ENCODE measurements around the gene GATA5. TPM values are rescaled to one million over a fixed set of nuclear protein-coding genes. Genes with fewer than 3 reads are reported as not detected.

GATA5 gene
- total and polyA plus RNA-seq, 9 donors = 0.08 to 5.5 (median 0.92) TPM; not detected in 2

DNA sequence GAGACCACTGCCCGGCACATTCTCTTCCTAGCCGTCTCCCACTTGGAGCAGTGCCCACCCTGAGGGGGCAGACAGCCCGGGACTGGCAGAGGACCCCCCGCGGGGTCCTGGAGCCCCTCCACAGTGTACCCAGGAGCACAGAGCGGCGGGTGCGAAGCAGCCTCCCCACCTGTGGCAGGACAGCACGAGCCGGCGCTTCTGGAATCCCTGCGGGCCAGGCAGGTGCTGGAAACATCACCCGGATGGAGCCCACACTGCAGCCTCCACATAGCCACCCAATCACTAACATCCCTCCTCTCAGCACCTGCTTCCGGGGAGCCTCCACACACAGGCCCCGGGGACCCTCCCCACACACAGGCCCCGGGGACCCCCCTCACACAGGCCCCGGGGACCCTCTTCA lies 18.7 kb downstream of the GATA5 start:
- 74 to 82% (median 82%) methylated on average over 14 to 17 of the region's 17 CpGs for WGBS, 3 donors
- no peak overlapping the region for H3K4me3 ChIP-seq
- intact Hi-C loops (cut with DNase I) = no loop called here
- H3K27me3 ChIP-seq = no peaks in the 10 kb centered on the region
- DNase-seq = no peak
- no peaks in the 10 kb centered on the region for H3K4me1 ChIP-seq (ENCODE audit: insufficient read depth)
- H3K36me3 ChIP-seq = no peaks in the 10 kb centered on the region
- TF ChIP-seq, protein P1, sequence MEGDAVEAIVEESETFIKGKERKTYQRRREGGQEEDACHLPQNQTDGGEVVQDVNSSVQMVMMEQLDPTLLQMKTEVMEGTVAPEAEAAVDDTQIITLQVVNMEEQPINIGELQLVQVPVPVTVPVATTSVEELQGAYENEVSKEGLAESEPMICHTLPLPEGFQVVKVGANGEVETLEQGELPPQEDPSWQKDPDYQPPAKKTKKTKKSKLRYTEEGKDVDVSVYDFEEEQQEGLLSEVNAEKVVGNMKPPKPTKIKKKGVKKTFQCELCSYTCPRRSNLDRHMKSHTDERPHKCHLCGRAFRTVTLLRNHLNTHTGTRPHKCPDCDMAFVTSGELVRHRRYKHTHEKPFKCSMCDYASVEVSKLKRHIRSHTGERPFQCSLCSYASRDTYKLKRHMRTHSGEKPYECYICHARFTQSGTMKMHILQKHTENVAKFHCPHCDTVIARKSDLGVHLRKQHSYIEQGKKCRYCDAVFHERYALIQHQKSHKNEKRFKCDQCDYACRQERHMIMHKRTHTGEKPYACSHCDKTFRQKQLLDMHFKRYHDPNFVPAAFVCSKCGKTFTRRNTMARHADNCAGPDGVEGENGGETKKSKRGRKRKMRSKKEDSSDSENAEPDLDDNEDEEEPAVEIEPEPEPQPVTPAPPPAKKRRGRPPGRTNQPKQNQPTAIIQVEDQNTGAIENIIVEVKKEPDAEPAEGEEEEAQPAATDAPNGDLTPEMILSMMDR (IDR thresholded peaks at IDR 0.05) = no peak
- TF ChIP-seq EP300 (IDR thresholded peaks at IDR 0.05) (no peak), POLR2A (IDR thresholded peaks at IDR 0.05) (no peak)
- no peak overlapping the region for H3K27ac ChIP-seq
- no peaks in the 10 kb centered on the region for H3K9me3 ChIP-seq

DNA sequence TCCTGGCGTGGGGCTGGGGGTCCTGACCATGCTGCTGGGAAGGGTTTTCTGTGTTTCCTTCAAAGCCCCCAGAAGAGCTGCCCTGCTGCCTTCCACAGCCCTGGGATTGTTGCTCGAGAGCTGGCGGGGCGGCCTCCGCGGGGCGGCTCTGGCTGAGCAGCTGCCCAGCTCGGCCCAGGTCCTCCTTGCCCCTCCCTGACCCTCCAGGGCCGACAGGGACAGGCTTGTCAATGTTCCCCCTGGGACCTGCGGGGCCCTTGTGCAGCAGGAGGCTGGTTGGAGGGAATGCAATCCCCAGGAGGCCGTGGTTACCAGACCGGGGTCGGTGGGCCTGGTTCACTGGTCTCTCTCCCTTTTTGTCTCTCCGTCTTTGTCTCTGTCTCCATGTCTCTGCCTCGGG lies 19.9 kb downstream of the GATA5 start:
- no peaks in the 10 kb centered on the region for H3K4me1 ChIP-seq (ENCODE audit: insufficient read depth)
- H3K36me3 ChIP-seq = no peaks in the 10 kb centered on the region
- WGBS, 3 donors = 79 to 81% (median 80%) methylated on average over 15 of the region's 15 CpGs
- no peak overlapping the region for H3K27ac ChIP-seq
- H3K27me3 ChIP-seq = no peaks in the 10 kb centered on the region
- TF ChIP-seq POLR2A (IDR thresholded peaks at IDR 0.05) (no peak), EP300 (IDR thresholded peaks at IDR 0.05) (no peak)
- TF ChIP-seq, protein P1 (IDR thresholded peaks at IDR 0.05) = no peak
- DNase-seq = no peak
- intact Hi-C loops (cut with DNase I) = no loop called here
- H3K4me3 ChIP-seq = no peak overlapping the region
- H3K9me3 ChIP-seq = no peaks in the 10 kb centered on the region

GRCh38 chr20:62454904-62455636 lies 20.7 kb downstream of the GATA5 start:
- TF ChIP-seq EP300 (IDR thresholded peaks at IDR 0.05) = no peak
- TF ChIP-seq POLR2A (IDR thresholded peaks at IDR 0.05) = no peak
- TF ChIP-seq, protein P1 (IDR thresholded peaks at IDR 0.05) = no peak
- 46 to 60% (median 51%) methylated on average over 30 of the region's 30 CpGs for WGBS, 3 donors
- H3K4me1 ChIP-seq (ENCODE audit: insufficient read depth) = no peaks in the 10 kb centered on the region
- H3K9me3 ChIP-seq = no peaks in the 10 kb centered on the region
- no peaks in the 10 kb centered on the region for H3K36me3 ChIP-seq
- no peaks in the 10 kb centered on the region for H3K27me3 ChIP-seq
- DNase-seq = no peak
- H3K27ac ChIP-seq = no peak overlapping the region
- intact Hi-C loops (cut with DNase I) = no loop called here
- no peak overlapping the region for H3K4me3 ChIP-seq

- Histone ChIP-seq H3K4me1 (ENCODE audit: insufficient read depth) (no peaks in the 10 kb centered on the region), H3K9me3 (no peaks in the 10 kb centered on the region), H3K27me3 (no peaks in the 10 kb centered on the region), H3K4me3 (no peak overlapping the region), H3K27ac (no peak overlapping the region), H3K36me3 (no peaks in the 10 kb centered on the region)
- TF ChIP-seq, protein P1 (IDR thresholded peaks at IDR 0.05) = no peak
- TF ChIP-seq POLR2A (IDR thresholded peaks at IDR 0.05) (no peak), EP300 (IDR thresholded peaks at IDR 0.05) (no peak)
- 83 to 86% (median 85%) methylated on average over 15 to 17 of the region's 17 CpGs for WGBS, 3 donors
- no peak for DNase-seq
- intact Hi-C loops (cut with DNase I) = no loop called here
These were observed 22.5 kb downstream of the GATA5 start for GRCh38 chr20:62453186-62453808.

Measured in ovary (tissue), 9 donors.